HCT116 (cell line): ENCODE measurements around the gene ALDH3A1. TPM values are rescaled to one million over a fixed set of nuclear protein-coding genes. Genes with fewer than 3 reads are reported as not detected.
"Not testable (repeated sequence)": the region's sequence is repeated elsewhere in the genome, so short reads cannot be mapped to it uniquely, and the experiment has no call there.

Experiments used
- ATAC-seq: fragments of 200-7000 bp; cut with Tn5 transposase; 2 replicates; pipeline ENCODE4 v1.9.1; 2020; ENCODE audit warnings: mild to moderate bottlenecking, moderate library complexity
- BruUV-seq: library from RNA; stranded (reverse); fragments of 400-500 nt; replicated peaks from 2 replicates; lab custom pipeline; 2021; lab: Mats Ljungman, UMichigan
- CTCF ChIA-PET: fragments of 300-600 bp; sonication (Branson Sonifier 250); formaldehyde crosslinking; loops from one replicate; lab custom pipeline; 2021; ENCODE audit warnings: antibody characterized with exemption; lab: Charles Lee
- POLR2A ChIA-PET: fragments of 300-600, 350-600 bp; sonication (Branson Sonifier 250); formaldehyde crosslinking; loops from one replicate; lab custom pipeline; 2021; ENCODE audit warnings: antibody characterized with exemption; lab: Charles Lee
- RAD21 ChIA-PET, 2 experiments: fragments of 300-600 bp; sonication (Branson Sonifier 250); formaldehyde crosslinking; loops; one replicate each; lab custom pipeline; 2023; ENCODE audit warnings: low total read pairs in 2 of 2; ENCODE audit not compliant: uncharacterized antibody in 2 of 2, unreplicated experiment in 2 of 2, low non-redundant PET in 1 of 2; lab: Charles Lee
- DNase-seq: peaks from one replicate; pipeline ENCODE4 v3.0.0-alpha.2; 2010; ENCODE audit warnings: low read depth, low spot score
- H2AFZ ChIP-seq: fragments of 200-600 bp; shearing (Covaris generic), sonication (generic); 2 replicates; pipeline ENCODE4 v1.6.1; 2017; ENCODE audit warnings: low read depth, mixed run types, mixed read lengths, antibody characterized with exemption, low read length; ENCODE audit not compliant: poor library complexity, severe bottlenecking
- H3K27ac ChIP-seq: 2 replicates; pipeline ENCODE4 v1.5.1; 2012; ENCODE audit warnings: low read depth, low read length
- H3K27me3 ChIP-seq: fragments of 200-600 bp; sonication (generic); 2 replicates; pipeline ENCODE4 v1.6.1; 2016; ENCODE audit warnings: mixed run types, low read length, mixed read lengths; ENCODE audit not compliant: insufficient read depth
- H3K36me3 ChIP-seq, 2 experiments: fragments of 200-500 bp in 1 of 2; fragments of 200-600 bp in 1 of 2; sonication (Bioruptor generic) in 1 of 2; sonication (generic) in 1 of 2; 2 replicates each; pipeline versions ENCODE4 v1.5.1 to v1.6.1; 2014 to 2016; ENCODE audit warnings: low read length in 2 of 2, inconsistent platforms in 1 of 2, mixed read lengths in 1 of 2, mixed run types in 1 of 2; ENCODE audit not compliant: insufficient read depth in 2 of 2, control insufficient read depth in 1 of 2
- H3K4me1 ChIP-seq, 2 experiments: fragments of 200-600 bp in 1 of 2; sonication (generic) in 1 of 2; 2 replicates each; pipeline versions ENCODE4 v1.5.1 to v1.6.1; 2012 to 2017; ENCODE audit warnings: low read length in 2 of 2, inconsistent platforms in 1 of 2, mild to moderate bottlenecking in 1 of 2, mixed read lengths in 1 of 2, mixed run types in 1 of 2, moderate library complexity in 1 of 2; ENCODE audit not compliant: insufficient read depth in 2 of 2, control insufficient read depth in 1 of 2
- H3K4me2 ChIP-seq: fragments of 200-600 bp; sonication (generic); 2 replicates; pipeline ENCODE4 v1.6.1; 2017; ENCODE audit warnings: mixed run types, low read length, mixed read lengths
- H3K4me3 ChIP-seq, 2 experiments: fragments of 200-600 bp in 1 of 2; sonication (generic) in 1 of 2; replicated peaks in 1 of 2; 2 replicates each; pipeline ENCODE4 v1.5.1; 2011 to 2016; ENCODE audit warnings: low read length in 2 of 2, control low read depth in 1 of 2, low read depth in 1 of 2, mild to moderate bottlenecking in 1 of 2, mixed read lengths in 1 of 2, mixed run types in 1 of 2
- H3K79me2 ChIP-seq: fragments of 200-600 bp; sonication (generic); 2 replicates; pipeline ENCODE4 v1.6.1; 2017; ENCODE audit warnings: mild to moderate bottlenecking, mixed run types, low read length, moderate library complexity, mixed read lengths; ENCODE audit not compliant: insufficient read depth
- H3K9ac ChIP-seq: fragments of 200-600 bp; sonication (generic); 2 replicates; pipeline ENCODE4 v1.6.1; 2016; ENCODE audit warnings: low read length, mixed read lengths
- H3K9me2 ChIP-seq: fragments of 200-600 bp; sonication (generic), shearing (Covaris generic); 2 replicates; pipeline ENCODE4 v1.6.1; 2017; ENCODE audit warnings: mixed run types, mild to moderate bottlenecking, moderate library complexity; ENCODE audit not compliant: insufficient read depth
- H3K9me3 ChIP-seq, 2 experiments: fragments of 200-500 bp in 1 of 2; fragments of 200-600 bp in 1 of 2; sonication (Bioruptor generic) in 1 of 2; sonication (generic) in 1 of 2; 2 replicates each; pipeline ENCODE4 v1.6.1; 2014 to 2017; ENCODE audit warnings: low read length in 2 of 2, mixed read lengths in 2 of 2, inconsistent platforms in 1 of 2, low read depth in 1 of 2, mild to moderate bottlenecking in 1 of 2, mixed run types in 1 of 2, moderate library complexity in 1 of 2; ENCODE audit not compliant: control insufficient read depth in 1 of 2, insufficient read depth in 1 of 2
- H4K20me1 ChIP-seq: fragments of 200-600 bp; sonication (generic), shearing (Covaris generic); 2 replicates; pipeline ENCODE4 v1.6.1; 2017; ENCODE audit warnings: mixed run types, mild to moderate bottlenecking, moderate library complexity; ENCODE audit not compliant: insufficient read depth
- CBX3 ChIP-seq: IDR thresholded peaks from 2 replicates; pipeline ENCODE4 v1.6.1; 2012; ENCODE audit warnings: low read depth
- CEBPB ChIP-seq: IDR thresholded peaks from 2 replicates; pipeline ENCODE4 v1.6.1; 2012; ENCODE audit warnings: low read depth
- CTCF ChIP-seq, 3 experiments: fragments of 200-600 bp in 1 of 3; sonication (generic) in 1 of 3; IDR thresholded peaks in 2 of 3; conservative IDR thresholded peaks in 1 of 3; 2 replicates each; pipeline ENCODE4 v1.5.1; 2012 to 2017; ENCODE audit warnings: low read depth in 2 of 3, low read length in 2 of 3, antibody characterized with exemption in 1 of 3, borderline replicate concordance in 1 of 3, control low read depth in 1 of 3, mild to moderate bottlenecking in 1 of 3, mixed read lengths in 1 of 3, mixed run types in 1 of 3, moderate library complexity in 1 of 3; ENCODE audit not compliant: insufficient read depth in 1 of 3
- EZH2phosphoT487 ChIP-seq: fragments of 200-600 bp; IDR thresholded peaks from 2 replicates; pipeline ENCODE4 v1.6.1; 2018; ENCODE audit warnings: antibody characterized with exemption, borderline replicate concordance
- JUND ChIP-seq: IDR thresholded peaks from 2 replicates; pipeline ENCODE4 v1.6.1; 2012
- POLR2AphosphoS5 ChIP-seq: IDR thresholded peaks from 2 replicates; pipeline ENCODE4 v1.6.1; 2011; ENCODE audit warnings: mild to moderate bottlenecking, low read depth, low read length, moderate library complexity
- REST ChIP-seq: IDR thresholded peaks from 2 replicates; pipeline ENCODE4 v1.6.1; 2012; ENCODE audit warnings: low read depth
- SIN3A ChIP-seq: IDR thresholded peaks from 2 replicates; pipeline ENCODE4 v1.6.1; 2012; ENCODE audit warnings: low read depth
- SRF ChIP-seq: IDR thresholded peaks from 2 replicates; pipeline ENCODE4 v1.6.1; 2012; ENCODE audit warnings: low read depth
- TCF7L2 ChIP-seq: IDR thresholded peaks from 2 replicates; pipeline ENCODE4 v1.7.0; 2011; ENCODE audit warnings: borderline replicate concordance, inconsistent platforms; ENCODE audit not compliant: insufficient read depth, insufficient read length; ENCODE audit errors: extremely low read depth
- YY1 ChIP-seq: IDR thresholded peaks from 2 replicates; pipeline ENCODE4 v1.6.1; 2011; ENCODE audit warnings: low read length, low read depth, moderate library complexity, mild to moderate bottlenecking; ENCODE audit not compliant: insufficient replicate concordance; ENCODE audit errors: extremely low read depth
- ZBTB33 ChIP-seq: IDR thresholded peaks from 2 replicates; pipeline ENCODE4 v1.6.1; 2011; ENCODE audit warnings: mild to moderate bottlenecking, low read length, moderate library complexity; ENCODE audit not compliant: insufficient replicate concordance; ENCODE audit errors: extremely low read depth
- ZFX ChIP-seq: fragments of 450-650 bp; IDR thresholded peaks from 2 replicates; pipeline ENCODE4 v1.6.1; 2017
- intact Hi-C: fragments of 100-400 bp; cut with micrococcal nuclease; formaldehyde crosslinking; loops from 2 replicates; pipeline ENCODE4 v1.10.0; 2022
- total RNA-seq: library from RNA; stranded (reverse); gene quantifications from one replicate; pipeline ENCODE4 v1.2.1, GENCODE V29; 2021; ENCODE audit not compliant: unreplicated experiment

The ALDH3A1 gene
- total RNA-seq, 1 experiment from 2014 or later, result 0.86 TPM

- ChIA-PET CTCF (interaction anchor here (1.0 to 3.6 kb wide), 11 partner anchors 13 to 404 kb away, joined by 3 to 30 read pairs (median 7); partner anchors contain the start of genes ALDH3A2, B9D1 and MAPK7), RAD21 (interaction anchor here (1.0 to 1.3 kb wide), 2 partner anchors 118 to 403 kb away, joined by 3 read pairs; partner anchors contain the start of genes ALDH3A2 (in 1 of the 2) and B9D1 (in 1 of the 2)), POLR2A (no interaction called here)
- Histone ChIP-seq H3K79me2 (no peaks in the 10 kb centered on the region), H3K27me3 (no peaks in the 10 kb centered on the region), H3K27ac (no peak overlapping the region), H3K9me3 (no peaks in the 10 kb centered on the region), H3K4me2 (no peak overlapping the region), H3K9me2 (no peaks in the 10 kb centered on the region), H3K4me3 (no peak overlapping the region), H3K9ac (no peak overlapping the region), H3K4me1 (peaks cover 0 to 10% of the 10 kb centered on the region in 2 experiments; a peak in 1 of 4 replicates), H3K36me3 (no peaks in the 10 kb centered on the region), H4K20me1 (no peaks in the 10 kb centered on the region), H2AFZ (no peak overlapping the region)
- intact Hi-C loops, result loop anchor here (1.0 to 5.0 kb wide), 4 partner anchors 253 to 403 kb away; no protein-coding TSS in a partner anchor
- no TSS peak for BruUV-seq
- ATAC-seq (peak; percentile 17), DNase-seq (no peak)
- TF ChIP-seq SRF, result no peak
- no peak for TF ChIP-seq TCF7L2
- no peak for TF ChIP-seq CEBPB
- TF ChIP-seq CBX3, result no peak
- TF ChIP-seq ZBTB33, result no peak
- no peak for TF ChIP-seq JUND
- TF ChIP-seq SIN3A, result no peak
- TF ChIP-seq ZFX, result no peak
- TF ChIP-seq CTCF (IDR thresholded peaks at IDR 0.05 in 2 of 3, conservative IDR thresholded peaks at IDR 0.05 in 1 of 3; ENCODE audit: borderline replicate concordance in 1 of 3, insufficient read depth in 1 of 3, low read depth in 2 of 3, low read length in 2 of 3), result no peak
- TF ChIP-seq REST, result no peak
- TF ChIP-seq EZH2phosphoT487, result no peak
- TF ChIP-seq YY1, result no peak
- no peak for TF ChIP-seq POLR2AphosphoS5
Observed at GRCh38 chr17:19766016-19766415, 17.9 kb upstream of the ALDH3A1 start.

- BruUV-seq, POLR2A ChIA-PET, H3K27ac ChIP-seq, H3K9me2 ChIP-seq, H3K79me2 ChIP-seq, H3K9me3 ChIP-seq, H3K27me3 ChIP-seq, H3K9ac ChIP-seq, H3K4me1 ChIP-seq, H3K4me3 ChIP-seq, H2AFZ ChIP-seq, H3K36me3 ChIP-seq, DNase-seq, intact Hi-C loops, H4K20me1 ChIP-seq, ATAC-seq, H3K4me2 ChIP-seq: not testable (repeated sequence)
- ChIA-PET RAD21 (interaction anchor here in 1 of 2 experiments (1.9 kb wide), 1 partner anchor 11 kb away, joined by 5 read pairs; no protein-coding TSS in a partner anchor), CTCF (interaction anchor here (2.2 to 4.4 kb wide), 4 partner anchors 11 to 402 kb away, joined by 9 to 39 read pairs (median 20); partner anchors contain the start of genes ALDH3A2, B9D1 and MAPK7)
Observed at GRCh38 chr17:19763991-19764390, 15.9 kb upstream of the ALDH3A1 start.
